ENCODE results near the gene SMAD4.
"Not testable (repeated sequence)": the region's sequence is repeated elsewhere in the genome, so short reads cannot be mapped to it uniquely, and the experiment has no call there.

The SMAD4 gene

GRCh38 chr18:51070545-51070944, 40.5 kb downstream of the SMAD4 start:
- peak; percentile 56 to 75 for ATAC-seq

- no peak for ATAC-seq
Observed at GRCh38 chr18:51072586-51073313, 42.7 kb downstream of the SMAD4 start.

GRCh38 chr18:51074605-51075004, 44.6 kb downstream of the SMAD4 start:
- ATAC-seq = peak in 1 of 2 donors; percentile 53

GRCh38 chr18:51076503-51076902, 46.5 kb downstream of the SMAD4 start:
- ATAC-seq = no peak

- peak; percentile 32 to 53 for ATAC-seq
Observed at GRCh38 chr18:51077217-51077616, 47.2 kb downstream of the SMAD4 start.

- ATAC-seq = no peak
Observed at GRCh38 chr18:51078026-51078425, 48.0 kb downstream of the SMAD4 start.

- peak; percentile 27 to 38 for ATAC-seq
Observed at GRCh38 chr18:51082571-51083267, 52.7 kb downstream of the SMAD4 start.

- no peak for ATAC-seq
Observed at GRCh38 chr18:51083398-51083797, 53.4 kb downstream of the SMAD4 start.

GRCh38 chr18:51088410-51088809, 58.4 kb downstream of the SMAD4 start:
- no peak for ATAC-seq

GRCh38 chr18:51089691-51090090, 59.7 kb downstream of the SMAD4 start:
- ATAC-seq = no peak

GRCh38 chr18:51091270-51091669, 61.3 kb downstream of the SMAD4 start:
- no peak for ATAC-seq

GRCh38 chr18:51092117-51092516, 62.1 kb downstream of the SMAD4 start:
- ATAC-seq = no peak

GRCh38 chr18:51092967-51093366, 63.0 kb downstream of the SMAD4 start:
- not testable (repeated sequence) for ATAC-seq

- ATAC-seq = no peak
Observed at GRCh38 chr18:51097021-51097822, 67.2 kb downstream of the SMAD4 start.

- no peak for ATAC-seq
Observed at GRCh38 chr18:51098082-51098481, 68.1 kb downstream of the SMAD4 start.

GRCh38 chr18:51098513-51098912, 68.5 kb downstream of the SMAD4 start:
- ATAC-seq = no peak

GRCh38 chr18:51100385-51101120, 70.5 kb downstream of the SMAD4 start:
- ATAC-seq = no peak

- peak in 1 of 2 donors; percentile 18 for ATAC-seq
Observed at GRCh38 chr18:51107082-51107481, 77.1 kb downstream of the SMAD4 start.

- peak; percentile 73 to 78 for ATAC-seq
Observed at GRCh38 chr18:51107598-51108305, 77.7 kb downstream of the SMAD4 start.

- no peak for ATAC-seq
Observed at GRCh38 chr18:51108330-51108729, 78.3 kb downstream of the SMAD4 start.

- ATAC-seq = peak; percentile 72 to 73
Observed at GRCh38 chr18:51110073-51110797, 80.2 kb downstream of the SMAD4 start.
